Caki2 (cell line): Measurements from ENCODE around the gene PRMT3. TPM values are rescaled to one million over a fixed set of nuclear protein-coding genes. Genes with fewer than 3 reads are reported as not detected.
"Not testable (repeated sequence)": the region's sequence is repeated elsewhere in the genome, so short reads cannot be mapped to it uniquely, and the experiment has no call there.

ENCODE experiments used
- DNase-seq: peaks from one replicate; pipeline ENCODE4 v3.0.0-alpha.2; 2015; ENCODE audit warnings: low read depth
- in situ Hi-C: cut with HindIII; loops from 2 replicates; pipeline ENCODE4 v1.10.0; 2016; ENCODE audit warnings: low sequenced_read_pairs, low pct_unique_long_range_greater_than_20kb, mixed read lengths
- total RNA-seq: library from RNA; depleted of rRNA; stranded (reverse); fragments of >200 nt; shearing (Covaris generic); gene quantifications from 2 replicates; pipeline ENCODE4 v1.2.3, GENCODE V29; 2014; ENCODE audit warnings: low replicate concordance

PRMT3 gene
- total RNA-seq, 1 experiment from 2014 or later, result 14.7 TPM

DNA sequence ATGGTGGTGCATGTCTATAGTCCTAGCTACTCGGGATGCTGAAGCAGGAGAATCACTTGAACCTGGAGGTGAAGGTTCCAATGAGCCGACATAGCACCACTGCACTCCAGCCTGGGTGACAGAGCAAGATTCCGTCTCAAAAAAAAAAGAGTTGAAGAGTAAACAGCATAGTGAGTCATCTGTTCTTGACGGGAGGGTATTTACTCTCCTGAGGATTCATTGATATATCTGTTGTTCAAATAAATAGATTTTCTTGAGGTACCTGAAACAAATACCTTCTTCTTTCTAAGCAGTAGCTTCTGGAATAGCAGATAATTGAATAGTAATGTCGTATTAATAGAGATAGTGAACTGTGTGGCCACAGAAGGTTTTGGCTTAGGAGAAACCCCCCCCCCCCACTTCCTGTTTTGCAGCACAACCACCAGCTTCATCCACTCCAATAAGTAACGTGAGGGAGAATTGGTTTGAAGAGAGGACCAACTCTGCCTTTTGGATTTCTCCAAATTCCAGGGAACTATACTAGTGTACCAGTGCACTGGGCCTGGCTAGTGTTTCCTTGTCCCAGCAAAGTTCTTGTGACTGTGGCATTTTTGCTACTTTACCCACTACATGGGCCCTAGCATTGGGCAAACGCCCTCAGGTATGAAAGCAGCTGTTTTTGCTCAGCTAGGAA lies 90.0 kb downstream of the PRMT3 start:
- DNase-seq, result no peak
- in situ Hi-C loops, result no loop called here

DNA sequence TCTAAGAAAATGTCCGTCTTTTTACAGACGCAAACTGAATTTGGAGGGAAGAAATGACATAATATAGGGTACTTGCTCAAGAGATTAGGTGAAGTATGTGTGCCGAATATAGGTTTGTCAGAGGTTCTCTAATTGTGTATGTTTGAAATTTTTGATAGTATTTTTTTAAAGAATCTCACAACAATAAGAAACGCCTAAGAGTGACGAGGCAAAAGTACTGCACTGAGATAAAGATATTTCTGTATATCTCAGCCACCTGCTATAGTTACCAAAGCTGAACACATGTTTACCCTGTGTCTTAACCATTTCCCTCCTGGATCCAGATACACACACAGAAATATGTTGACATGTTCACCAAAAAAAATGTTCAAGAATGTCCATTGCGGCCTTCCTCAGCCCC lies 92.0 kb downstream of the PRMT3 start:
- in situ Hi-C loops, result no loop called here
- DNase-seq, result no peak

DNA sequence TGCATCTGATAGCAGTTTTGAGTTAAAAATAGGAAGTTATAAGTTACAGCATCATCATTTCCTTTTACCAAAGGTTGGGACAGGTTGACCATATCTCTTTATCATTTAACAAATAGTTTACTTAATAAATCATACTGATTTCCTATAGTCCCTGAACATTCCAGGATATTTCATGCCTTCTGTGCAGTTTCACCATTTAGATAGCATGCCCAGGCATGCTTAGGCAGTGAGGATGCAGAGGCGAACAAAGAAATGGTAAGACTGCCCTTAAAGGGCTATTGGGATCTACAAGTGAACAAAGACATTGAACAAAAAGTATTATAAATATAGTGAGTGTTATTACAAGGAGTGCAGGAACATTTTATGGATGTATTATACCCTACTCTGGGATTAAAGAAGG lies 96.4 kb downstream of the PRMT3 start:
- in situ Hi-C loops, result no loop called here
- DNase-seq, result no peak

DNA sequence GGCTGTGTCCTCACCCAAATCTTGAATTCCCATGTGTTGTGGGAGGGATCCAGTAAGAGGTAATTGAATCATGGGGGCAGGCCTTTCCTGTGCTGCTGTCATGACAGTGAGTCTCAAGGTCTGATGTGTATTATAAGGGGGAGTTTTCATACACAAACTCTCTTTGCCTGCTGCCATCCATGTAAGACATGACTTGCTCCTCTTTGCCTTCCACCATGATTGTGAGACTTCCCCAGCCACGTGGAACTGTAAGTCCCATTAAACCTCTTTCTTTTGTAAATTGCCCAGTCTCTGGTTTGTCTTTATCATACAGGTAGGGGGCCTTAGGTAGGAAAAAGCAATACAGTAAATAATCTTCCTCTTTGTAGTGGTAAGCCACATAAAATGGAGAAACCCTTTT lies 96.9 kb downstream of the PRMT3 start:
- DNase-seq, in situ Hi-C loops: not testable (repeated sequence)

DNA sequence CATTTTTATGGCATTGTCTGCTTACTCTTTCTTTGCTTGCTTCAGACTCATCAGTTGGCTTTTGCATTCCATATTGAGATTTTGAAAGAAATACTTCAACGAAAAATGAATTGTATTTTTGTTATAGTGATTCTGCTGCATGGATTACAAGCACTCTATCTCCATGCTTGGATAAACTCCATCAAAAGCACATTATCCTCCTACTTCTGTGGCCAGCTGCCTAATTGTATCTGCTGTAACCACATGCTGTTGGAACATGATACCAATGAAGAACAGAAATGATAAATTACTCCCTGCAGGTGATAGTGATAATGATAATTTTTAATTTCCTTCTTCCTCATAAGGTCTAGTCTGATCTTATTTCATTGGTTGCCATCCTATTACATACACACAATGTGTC lies 100.8 kb downstream of the PRMT3 start:
- no peak for DNase-seq
- in situ Hi-C loops, result no loop called here

DNA sequence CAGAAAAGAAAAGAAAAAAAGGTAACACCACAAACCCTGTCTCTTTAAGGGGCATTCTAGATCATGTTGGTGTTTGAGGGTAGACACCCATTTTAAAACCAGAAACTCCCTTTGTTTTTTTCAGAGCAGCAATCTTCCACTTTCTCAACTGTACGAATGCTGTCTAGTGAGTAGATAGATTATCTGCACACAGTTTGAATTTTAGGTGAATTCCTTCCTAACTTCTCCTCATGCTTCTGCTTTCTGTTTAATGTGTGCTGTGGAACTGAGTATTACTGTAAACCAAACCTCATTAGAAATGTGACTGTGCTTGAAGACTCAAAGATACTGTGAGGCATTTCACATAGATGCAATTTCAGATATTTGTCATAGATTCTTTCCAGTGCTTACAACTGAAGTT lies 102.4 kb downstream of the PRMT3 start:
- in situ Hi-C loops, result no loop called here
- DNase-seq, result no peak

DNA sequence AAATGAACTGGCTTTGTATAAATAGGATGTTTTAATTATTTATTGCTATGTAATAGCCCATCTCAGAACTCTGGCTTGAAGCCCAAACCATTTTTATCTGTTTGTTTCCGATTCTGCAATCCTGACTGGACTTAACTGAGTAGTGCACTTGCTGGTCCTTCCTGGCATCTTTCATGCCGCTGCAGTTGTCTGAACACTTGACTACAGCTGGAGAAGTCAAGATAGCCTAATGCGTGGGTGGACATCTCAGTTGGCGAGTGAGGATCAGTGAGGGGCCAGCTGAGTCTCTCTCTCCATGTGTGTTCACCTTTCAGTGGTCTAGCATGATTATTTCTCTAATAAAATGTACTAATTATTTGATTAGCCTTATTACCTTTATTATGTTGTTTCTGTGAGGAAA lies 105.8 kb downstream of the PRMT3 start:
- DNase-seq, result no peak
- in situ Hi-C loops, result no loop called here

DNA sequence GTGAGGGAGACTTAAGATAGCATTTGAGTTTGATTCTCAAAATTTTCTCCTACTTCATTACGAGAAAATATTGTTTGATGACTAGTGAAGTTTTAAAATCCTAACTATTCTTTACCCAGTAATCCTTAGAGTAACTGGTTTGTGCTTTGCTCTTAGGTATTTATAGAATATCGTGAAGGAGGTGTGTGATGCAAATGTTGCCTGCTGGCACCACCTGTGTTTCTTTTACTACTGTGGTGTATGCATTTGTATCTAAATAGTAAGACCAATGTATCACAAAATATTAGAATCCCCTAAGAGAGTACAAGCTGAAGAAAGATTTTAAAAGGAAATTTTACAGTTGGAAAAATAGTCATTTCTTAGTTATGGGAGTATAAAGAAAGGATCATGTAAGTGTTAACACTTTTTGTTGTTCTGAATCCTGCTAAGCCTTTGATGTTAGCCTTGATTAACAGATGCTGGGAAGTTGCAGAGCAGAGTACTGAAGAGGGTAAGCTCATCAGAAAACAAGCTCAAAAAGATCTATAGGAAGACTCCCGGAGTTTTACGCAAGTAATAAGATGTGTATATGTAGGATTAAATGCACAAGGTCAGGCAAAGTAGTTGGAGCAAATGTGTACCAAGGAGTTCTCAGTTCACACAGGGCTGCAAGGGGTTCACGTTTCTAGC lies 109.7 kb downstream of the PRMT3 start:
- DNase-seq, result no peak
- in situ Hi-C loops, result no loop called here

DNA sequence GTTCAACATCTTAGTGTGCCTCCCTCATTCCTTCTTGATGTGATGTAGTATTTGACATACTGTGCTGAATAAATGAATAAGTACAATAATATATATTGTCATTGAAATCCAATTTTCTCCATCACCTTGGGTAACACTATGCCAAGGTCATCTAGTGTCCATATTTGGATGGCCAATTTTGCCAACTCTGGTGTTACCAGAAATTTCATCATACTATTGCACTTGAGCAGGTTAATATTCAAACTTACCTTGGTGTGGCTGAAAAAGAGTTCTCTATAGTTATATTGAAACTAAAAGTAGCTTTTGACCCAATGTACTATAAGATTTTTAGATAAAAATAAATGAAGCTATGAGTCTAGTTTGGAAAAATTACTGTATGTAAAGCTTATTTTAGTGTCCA lies 113.7 kb downstream of the PRMT3 start:
- in situ Hi-C loops, result no loop called here

DNA sequence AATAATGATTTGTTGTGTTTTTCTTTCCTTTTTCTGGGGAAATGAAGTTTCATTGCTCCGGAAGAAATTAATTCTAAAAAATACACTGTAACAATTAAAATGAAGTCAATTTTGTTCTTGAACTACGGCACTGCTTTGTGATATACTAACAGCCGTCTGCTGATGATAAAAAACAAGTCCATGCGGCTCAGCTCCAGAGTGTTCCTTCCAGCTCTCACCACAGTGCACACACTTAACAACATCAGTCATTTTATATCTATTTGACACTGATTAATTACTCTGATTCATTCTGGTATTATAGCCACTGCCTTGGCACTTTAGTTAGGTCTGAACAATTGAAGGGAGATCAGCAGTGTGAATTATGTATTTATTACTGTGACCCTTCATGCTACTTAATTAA lies 114.5 kb downstream of the PRMT3 start:
- in situ Hi-C loops, result no loop called here
- DNase-seq, result no peak

More for the DNA sequence above, 113.7 kb downstream of the PRMT3 start:
- no peak for DNase-seq

DNA sequence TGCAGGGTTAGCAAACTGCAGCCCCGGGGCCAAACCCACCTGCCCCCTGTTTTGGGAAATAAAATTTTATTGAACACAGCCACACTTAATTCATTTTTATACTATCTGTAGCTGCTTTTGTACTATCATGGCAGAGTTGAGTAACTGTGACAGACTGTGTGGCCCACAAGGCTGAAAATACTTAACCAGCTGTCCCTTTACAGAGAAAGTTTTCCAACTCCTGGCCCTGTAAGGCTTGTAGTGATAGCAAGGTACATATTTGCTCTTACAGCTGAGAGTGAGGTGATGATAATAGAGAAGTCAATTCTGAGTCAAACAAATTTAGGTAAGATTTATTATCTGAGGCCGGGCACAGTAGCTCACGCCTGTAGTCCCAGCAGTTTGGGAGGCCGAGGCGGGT lies 124.5 kb downstream of the PRMT3 start:
- in situ Hi-C loops, result no loop called here

DNA sequence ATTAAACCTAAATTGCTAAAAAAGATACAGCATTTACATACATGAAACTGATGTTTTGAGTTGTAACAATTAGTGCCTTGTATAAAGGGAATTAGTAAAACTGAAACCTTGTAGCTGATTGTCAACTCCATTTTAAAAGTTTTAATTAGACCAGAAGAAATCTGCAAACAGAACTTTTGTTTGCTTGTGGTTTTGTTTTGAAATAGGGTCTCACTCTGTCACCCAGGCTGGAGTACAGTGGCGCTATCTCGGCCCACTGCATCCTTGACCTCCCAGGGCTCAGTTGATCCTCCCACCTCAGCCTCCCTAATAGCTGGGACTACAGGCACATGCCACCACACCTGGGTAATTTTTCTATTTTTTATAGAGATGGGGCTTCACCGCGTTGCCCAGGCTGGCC lies 125.4 kb downstream of the PRMT3 start:
- in situ Hi-C loops, result no loop called here
- DNase-seq, result no peak

More for the DNA sequence above, 124.5 kb downstream of the PRMT3 start:
- no peak for DNase-seq

DNA sequence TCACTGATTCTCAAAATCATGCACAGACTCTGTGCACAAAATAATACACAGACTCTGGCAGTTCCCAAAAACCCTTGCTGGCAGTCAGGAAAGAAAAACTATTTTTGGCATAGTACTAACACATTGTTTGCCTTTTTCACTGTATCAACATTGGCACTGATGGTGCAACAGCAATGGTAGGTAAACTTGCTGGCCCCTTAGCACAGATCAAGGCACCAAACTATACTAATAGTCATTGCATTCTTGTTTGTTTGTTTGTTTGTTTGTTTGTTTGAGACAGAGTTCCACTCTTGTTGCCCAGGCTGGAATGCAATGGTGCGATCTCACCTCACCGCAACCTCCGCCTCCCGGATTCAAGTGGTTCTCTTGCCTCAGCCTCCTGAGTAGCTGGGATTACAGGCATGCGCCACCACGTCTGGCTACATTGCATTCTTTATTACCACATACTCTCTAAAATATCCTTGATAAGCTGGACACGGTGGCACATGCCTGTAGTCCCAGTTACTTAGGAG lies 130.9 kb downstream of the PRMT3 start:
- in situ Hi-C loops, result no loop called here
- DNase-seq, result no peak

DNA sequence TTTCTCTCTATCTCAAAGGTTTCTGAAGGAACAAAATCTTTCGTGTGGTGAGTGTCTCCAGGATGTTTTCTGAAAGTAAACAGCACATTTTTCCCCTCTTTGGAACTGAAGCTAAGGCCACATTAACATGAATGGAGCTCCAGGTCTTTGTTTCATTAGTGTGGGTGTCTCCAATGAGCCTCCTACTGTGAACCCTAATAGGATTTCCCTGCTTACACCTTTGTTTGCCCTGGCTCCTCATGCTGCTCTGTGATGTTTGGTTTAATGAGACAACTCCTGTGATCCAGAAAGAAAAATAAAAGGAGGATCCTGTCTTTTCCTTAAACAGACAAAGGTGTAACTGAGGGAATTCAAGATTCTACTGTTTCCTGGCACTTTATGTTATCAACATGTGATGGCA lies 135.0 kb downstream of the PRMT3 start:
- DNase-seq, result no peak
- in situ Hi-C loops, result no loop called here

DNA sequence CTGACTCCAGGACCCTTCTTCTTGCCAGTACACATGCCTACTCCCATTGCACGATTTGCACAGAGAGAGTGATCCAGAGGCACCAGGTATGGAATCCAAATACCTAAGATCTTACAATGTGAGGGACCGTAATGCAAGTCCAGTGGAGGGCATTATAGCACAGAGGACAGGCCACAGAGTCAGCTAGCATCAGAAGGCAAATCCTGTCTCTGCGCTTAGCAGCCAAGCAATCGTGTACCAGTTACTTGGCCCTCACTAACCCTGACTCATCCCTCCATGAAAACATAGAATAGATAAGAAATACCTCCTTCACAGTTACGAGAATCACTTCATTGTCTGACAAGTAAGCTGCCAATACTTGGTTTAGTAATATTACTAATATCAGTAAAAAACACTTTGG lies 142.2 kb downstream of the PRMT3 start:
- in situ Hi-C loops, result no loop called here
- no peak for DNase-seq

DNA sequence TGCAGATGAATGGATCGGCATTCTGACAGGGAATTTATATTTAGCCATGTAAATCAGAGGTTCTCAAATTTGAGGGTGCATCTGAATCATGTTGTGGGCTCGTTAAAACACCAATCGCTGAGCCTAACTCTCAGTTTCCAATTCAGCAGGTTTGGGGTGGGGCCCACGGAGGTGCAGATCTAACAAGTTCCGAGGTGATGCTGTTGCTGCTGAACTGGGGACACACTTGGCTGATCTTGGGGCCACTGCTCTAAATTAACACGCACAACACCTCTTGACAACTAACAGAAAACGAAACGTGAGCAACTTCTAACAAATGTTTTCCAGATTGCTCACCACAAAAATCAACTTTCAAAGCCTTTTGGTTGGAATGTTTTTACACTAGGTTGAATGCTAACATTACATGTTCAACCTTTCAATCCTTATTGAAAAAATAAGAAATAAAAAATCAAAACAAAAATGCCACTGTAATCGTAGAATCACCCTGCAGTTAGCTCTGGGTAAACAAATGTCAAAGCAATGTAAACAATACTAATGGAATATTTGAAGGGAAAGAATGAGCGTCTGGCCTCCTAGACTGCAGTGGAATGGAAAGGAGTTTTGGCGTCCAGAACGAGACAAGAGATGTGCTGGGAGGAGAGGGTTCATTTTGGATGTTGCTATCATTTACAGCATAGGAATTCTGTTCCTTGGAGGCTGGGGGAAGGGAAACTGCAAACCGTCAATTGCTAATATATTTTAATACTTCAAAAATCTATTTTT lies 143.6 kb downstream of the PRMT3 start:
- in situ Hi-C loops, result no loop called here
- DNase-seq, result no peak

DNA sequence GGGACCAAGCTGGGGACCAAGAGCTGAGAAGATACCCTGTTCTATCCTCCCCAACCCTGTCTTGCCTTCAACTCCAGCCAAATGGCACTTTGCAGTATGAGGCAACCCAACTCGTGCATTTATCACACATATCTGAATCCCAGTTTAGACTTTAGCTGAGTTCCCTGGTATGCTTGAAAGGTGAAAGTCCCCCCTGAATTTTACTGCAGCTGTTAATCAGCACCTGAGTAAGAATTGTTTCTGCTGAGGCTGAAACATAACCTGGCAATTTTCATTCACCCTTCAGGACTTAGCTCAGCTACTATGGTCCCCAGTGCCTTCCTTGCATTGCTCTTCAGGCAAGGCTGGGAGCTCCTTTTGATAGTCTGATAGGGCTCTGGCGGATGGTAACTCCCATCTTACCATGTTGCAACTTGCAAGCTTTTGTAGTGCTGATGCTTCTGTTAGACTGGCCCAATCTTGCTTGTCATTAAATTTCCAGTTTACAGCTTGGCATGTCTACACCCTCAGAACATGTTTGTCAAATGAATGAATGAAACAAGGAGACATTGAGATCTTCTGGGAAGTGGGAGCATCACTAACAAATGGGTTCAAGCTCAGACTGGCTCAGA lies 147.9 kb downstream of the PRMT3 start:
- DNase-seq, result no peak
- in situ Hi-C loops, result no loop called here

DNA sequence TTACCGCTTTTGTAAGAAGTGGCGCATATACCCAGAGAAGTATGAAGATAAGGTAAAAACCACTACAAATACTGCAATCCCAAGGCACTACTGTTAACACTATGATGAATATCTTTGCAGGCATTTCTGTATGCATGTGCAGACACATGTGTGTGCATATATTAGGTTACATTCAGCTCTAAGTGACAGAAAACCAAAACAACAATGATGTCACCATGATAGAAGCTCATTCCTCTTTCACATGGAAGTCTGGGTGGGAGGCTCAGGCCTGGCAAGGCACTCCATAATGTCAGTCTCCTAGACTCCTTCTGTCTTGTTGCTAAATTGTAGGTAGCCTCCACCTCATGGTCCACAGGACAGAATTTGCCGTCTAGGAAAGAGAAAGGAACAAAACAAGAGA lies 148.8 kb downstream of the PRMT3 start:
- in situ Hi-C loops, result no loop called here

DNA sequence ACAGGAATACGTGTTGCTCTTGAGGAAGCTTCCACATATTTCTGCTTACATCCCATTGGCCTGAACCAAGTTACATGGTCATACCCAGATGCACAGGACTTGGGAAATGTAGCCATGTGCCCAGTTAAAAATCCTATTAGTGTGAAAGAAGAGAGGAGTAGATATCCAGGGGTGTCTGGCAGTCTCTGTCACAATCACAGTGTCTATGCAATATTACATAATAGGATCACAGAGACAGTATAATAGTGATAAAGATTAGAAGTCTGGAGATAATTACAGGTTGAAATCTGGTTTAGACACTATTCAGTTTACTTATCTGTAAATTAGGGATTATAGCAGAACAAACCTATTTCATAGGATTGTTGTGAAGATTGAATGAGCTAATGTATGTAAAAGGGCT lies 149.3 kb downstream of the PRMT3 start:
- DNase-seq, result no peak
- in situ Hi-C loops, result no loop called here

More for the DNA sequence above, 148.8 kb downstream of the PRMT3 start:
- no peak for DNase-seq
